Transverse colon (tissue), 4 donors: ENCODE data around the gene CAPN13. TPM values are rescaled to one million over a fixed set of nuclear protein-coding genes. Genes with fewer than 3 reads are reported as not detected.

Experiments
- DNase-seq: peaks from one replicate; pipeline ENCODE4 v3.0.0-alpha.2; 2019
- H3K27ac ChIP-seq, 4 donors: fragments of 200-600 bp; sonication (generic); 2 replicates each; pipeline ENCODE4 v1.5.1; 2016 to 2018; ENCODE audit warnings: inconsistent platforms in 4 of 4
- H3K27me3 ChIP-seq: fragments of 200-600 bp; sonication (generic); 2 replicates; pipeline ENCODE4 v1.5.1; 2017; ENCODE audit warnings: inconsistent platforms
- H3K36me3 ChIP-seq, 4 donors: fragments of 200-600 bp; sonication (generic); 2 replicates each; pipeline ENCODE4 v1.5.1; 2017 to 2019; ENCODE audit warnings: inconsistent platforms in 4 of 4
- H3K4me1 ChIP-seq, 4 donors: fragments of 200-600 bp; sonication (generic); 2 replicates each; pipeline ENCODE4 v1.5.1; 2017 to 2020; ENCODE audit warnings: inconsistent platforms in 4 of 4
- H3K4me3 ChIP-seq, 4 donors: fragments of 200-600 bp; sonication (generic); 1 replicate in 1 of 4; 2 replicates in 3 of 4; pipeline versions ENCODE4 v1.5.1 to v1.6.1; 2017 to 2019; ENCODE audit warnings: inconsistent platforms in 4 of 4
- H3K9me3 ChIP-seq, 2 donors: fragments of 200-600 bp; sonication (generic); 2 replicates each; pipeline ENCODE4 v1.5.1; 2017 to 2019; ENCODE audit warnings: inconsistent platforms in 2 of 2
- EP300 ChIP-seq: sonication (generic); formaldehyde crosslinking; IDR thresholded peaks from one replicate; pipeline ENCODE4 v1.6.1; 2017; ENCODE audit warnings: antibody characterized with exemption, low read depth
- POLR2A ChIP-seq: fragments of 450-650 bp; IDR thresholded peaks from one replicate; pipeline ENCODE4 v1.6.1; 2016; ENCODE audit warnings: antibody characterized with exemption, mild to moderate bottlenecking, moderate library complexity
- POLR2AphosphoS5 ChIP-seq, 3 donors: sonication (generic); formaldehyde crosslinking; IDR thresholded peaks; one replicate each; pipeline ENCODE4 v1.6.1; 2016; ENCODE audit warnings: antibody characterized with exemption in 3 of 3
- WGBS, 2 donors: methylation state at CpG; one replicate each; pipeline ENCODE4 v1.1.5; 2018; ENCODE audit warnings: low coverage in 1 of 2; 5-methylcytosine and 5-hydroxymethylcytosine counted together
- in situ Hi-C, 4 donors: fragments of 200-750 bp; cut with MboI; loops; one replicate each; pipeline versions ENCODE4 v1.15.0 to v1.15.1; 2017; ENCODE audit warnings: low sequenced_read_pairs in 3 of 4, low pct_ligation_motif_present in 1 of 4, low pct_unique_long_range_greater_than_20kb in 1 of 4
- intact Hi-C: fragments of 100-400 bp; cut with DNase I; formaldehyde crosslinking; loops from one replicate; pipeline ENCODE4 v1.15.1; 2023; ENCODE audit warnings: low total_unique reads
- total RNA-seq, 4 donors: library from RNA; depleted of rRNA; stranded (reverse); fragments of >200 nt; gene quantifications; one replicate each; pipeline ENCODE4 v1.1.0, GENCODE V29; 2016
- TF ChIP-seq, protein P1 (sequence below), 5 experiments: fragments of 200-600 bp in 3 of 5; fragments of 450-650 bp in 2 of 5; sonication (generic) in 3 of 5; IDR thresholded peaks; 1 replicate in 2 of 5; 2 replicates in 3 of 5; pipeline ENCODE4 v1.5.1; 2016 to 2017; ENCODE audit warnings: antibody characterized with exemption in 5 of 5, inconsistent platforms in 3 of 5, mild to moderate bottlenecking in 2 of 5, moderate library complexity in 1 of 5

The CAPN13 gene
- total RNA-seq, 4 donors from 2014 or later = 24.3 to 83.3 (median 52.3) TPM

GRCh38 chr2:30689496-30690125, 117.6 kb downstream of the CAPN13 start:
- Histone ChIP-seq H3K9me3 (no peaks in the 10 kb centered on the region), H3K27ac (peak overlapping the region; percentile 7 to 60 (median 38)), H3K4me3 (no peak overlapping the region), H3K36me3 (no peaks in the 10 kb centered on the region), H3K27me3 (no peaks in the 10 kb centered on the region), H3K4me1 (peaks cover 0 to 10% (median 9%) of the 10 kb centered on the region in 4 donors)
- TF ChIP-seq, protein P1, sequence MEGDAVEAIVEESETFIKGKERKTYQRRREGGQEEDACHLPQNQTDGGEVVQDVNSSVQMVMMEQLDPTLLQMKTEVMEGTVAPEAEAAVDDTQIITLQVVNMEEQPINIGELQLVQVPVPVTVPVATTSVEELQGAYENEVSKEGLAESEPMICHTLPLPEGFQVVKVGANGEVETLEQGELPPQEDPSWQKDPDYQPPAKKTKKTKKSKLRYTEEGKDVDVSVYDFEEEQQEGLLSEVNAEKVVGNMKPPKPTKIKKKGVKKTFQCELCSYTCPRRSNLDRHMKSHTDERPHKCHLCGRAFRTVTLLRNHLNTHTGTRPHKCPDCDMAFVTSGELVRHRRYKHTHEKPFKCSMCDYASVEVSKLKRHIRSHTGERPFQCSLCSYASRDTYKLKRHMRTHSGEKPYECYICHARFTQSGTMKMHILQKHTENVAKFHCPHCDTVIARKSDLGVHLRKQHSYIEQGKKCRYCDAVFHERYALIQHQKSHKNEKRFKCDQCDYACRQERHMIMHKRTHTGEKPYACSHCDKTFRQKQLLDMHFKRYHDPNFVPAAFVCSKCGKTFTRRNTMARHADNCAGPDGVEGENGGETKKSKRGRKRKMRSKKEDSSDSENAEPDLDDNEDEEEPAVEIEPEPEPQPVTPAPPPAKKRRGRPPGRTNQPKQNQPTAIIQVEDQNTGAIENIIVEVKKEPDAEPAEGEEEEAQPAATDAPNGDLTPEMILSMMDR (IDR thresholded peaks at IDR 0.05) = no peak
- TF ChIP-seq POLR2A = no peak
- no peak for TF ChIP-seq POLR2AphosphoS5 (IDR thresholded peaks at IDR 0.05)
- no peak for TF ChIP-seq EP300
- intact Hi-C loops = no loop called here
- in situ Hi-C loops = no loop called here
- no peak for DNase-seq
- WGBS, 2 donors = 74% methylated on average over 6 of the region's 6 CpGs; no CpG with 5 or more reads in 1 of the 2 donors

GRCh38 chr2:30688956-30689401, 118.3 kb downstream of the CAPN13 start:
- 73 to 79% methylated on average over 3 to 4 of the region's 4 CpGs for WGBS, 2 donors
- H3K27me3 ChIP-seq = no peaks in the 10 kb centered on the region
- TF ChIP-seq EP300 (no peak), POLR2A (no peak), POLR2AphosphoS5 (IDR thresholded peaks at IDR 0.05) (no peak)
- TF ChIP-seq, protein P1 (IDR thresholded peaks at IDR 0.05) = no peak
- H3K36me3 ChIP-seq = no peaks in the 10 kb centered on the region
- intact Hi-C loops (no loop called here), in situ Hi-C loops (no loop called here)
- H3K4me3 ChIP-seq = no peak overlapping the region
- peak overlapping the region; percentile 7 to 60 (median 38) for H3K27ac ChIP-seq
- H3K4me1 ChIP-seq = peaks cover 0 to 10% (median 9%) of the 10 kb centered on the region in 4 donors
- no peaks in the 10 kb centered on the region for H3K9me3 ChIP-seq
- no peak for DNase-seq

- H3K27ac ChIP-seq = no peak overlapping the region
- in situ Hi-C loops = no loop called here
These were observed 120.6 kb downstream of the CAPN13 start for GRCh38 chr2:30686669-30687068.

GRCh38 chr2:30686000-30686399, 121.2 kb downstream of the CAPN13 start:
- Histone ChIP-seq H3K36me3 (no peaks in the 10 kb centered on the region), H3K4me1 (peaks cover 0 to 10% (median 9%) of the 10 kb centered on the region in 4 donors), H3K27ac (no peak overlapping the region), H3K9me3 (no peaks in the 10 kb centered on the region), H3K27me3 (no peaks in the 10 kb centered on the region), H3K4me3 (no peak overlapping the region)
- intact Hi-C loops (loop anchor here (2.0 kb wide), 1 partner anchor 61 kb away; no protein-coding TSS in a partner anchor), in situ Hi-C loops (no loop called here)
- 20 to 67% methylated on average over 1 to 2 of the region's 2 CpGs for WGBS, 2 donors
- no peak for DNase-seq
- TF ChIP-seq EP300 (no peak), POLR2AphosphoS5 (IDR thresholded peaks at IDR 0.05) (no peak), POLR2A (no peak)
- TF ChIP-seq, protein P1 (IDR thresholded peaks at IDR 0.05) = no peak

More at GRCh38 chr2:30686669-30687068, 120.6 kb downstream of the CAPN13 start:
- intact Hi-C loops = no loop called here
- no peak for DNase-seq
- peaks cover 0 to 10% (median 9%) of the 10 kb centered on the region in 4 donors for H3K4me1 ChIP-seq
- TF ChIP-seq POLR2A = no peak
- no peak for TF ChIP-seq POLR2AphosphoS5 (IDR thresholded peaks at IDR 0.05)
- TF ChIP-seq, protein P1 (IDR thresholded peaks at IDR 0.05) = no peak
- 40 to 69% methylated on average over 1 to 4 of the region's 4 CpGs for WGBS, 2 donors
- no peak overlapping the region for H3K4me3 ChIP-seq
- H3K27me3 ChIP-seq = no peaks in the 10 kb centered on the region
- H3K9me3 ChIP-seq = no peaks in the 10 kb centered on the region
- H3K36me3 ChIP-seq = no peaks in the 10 kb centered on the region
